K562 (cell line): Measurements from ENCODE around the gene ELOVL2. TPM values are rescaled to one million over a fixed set of nuclear protein-coding genes. Genes with fewer than 3 reads are reported as not detected.

ENCODE experiments used
- ATAC-seq: fragments of 200-7000 bp; cut with Tn5 transposase; 3 replicates; pipeline ENCODE4 v1.9.1; 2020; ENCODE audit warnings: moderate library complexity
- BruUV-seq: library from RNA; stranded (reverse); fragments of 400-500 nt; replicated peaks from 2 replicates; lab custom pipeline; 2021; lab: Mats Ljungman, UMichigan
- CTCF ChIA-PET: fragments of 300-600 bp; formaldehyde crosslinking; extraction: SDS; loops from one replicate; lab custom pipeline; 2021; ENCODE audit warnings: low intra/inter-chr PET ratio; lab: Yijun Ruan, JAX
- POLR2A ChIA-PET: fragments of 300-600, 350-650 bp; sonication (Branson Sonifier 250); formaldehyde crosslinking; extraction: SDS; loops from one replicate; lab custom pipeline; 2021; ENCODE audit warnings: antibody characterized with exemption, inconsistent platforms; lab: Yijun Ruan, JAX
- DNase-seq, 4 experiments: peaks; one replicate each; pipeline versions ENCODE4 v3.0.0 to v3.0.0-alpha.2; 2011 to 2018; ENCODE audit warnings: low spot score in 3 of 4, mixed read lengths in 3 of 4; ENCODE audit errors: extremely low read depth in 1 of 4
- FAIRE-seq: peaks from 2 replicates; lab custom pipeline; 2011; peaks lifted over from hg19 to GRCh38; lab: Jason Lieb, UNC
- H2AFZ ChIP-seq: 2 replicates; pipeline ENCODE4 v1.6.0; 2011; ENCODE audit warnings: low read depth, low read length, control low read depth, inconsistent platforms
- H3K27ac ChIP-seq: fragments of 200-600 bp; 3 replicates; pipeline ENCODE4 v1.8.0; 2011; ENCODE audit warnings: low read depth, mild to moderate bottlenecking, control low read depth, inconsistent platforms, low read length, moderate library complexity, mixed read lengths; ENCODE audit errors: extremely low read depth
- H3K27me3 ChIP-seq, 2 experiments: fragments of 300-600 bp in 1 of 2; 2 replicates in 1 of 2; 3 replicates in 1 of 2; pipeline versions ENCODE4 v1.6.0 to v1.8.0; 2011; ENCODE audit warnings: inconsistent platforms in 2 of 2, low read length in 2 of 2, mild to moderate bottlenecking in 1 of 2, mixed read lengths in 1 of 2, moderate library complexity in 1 of 2; ENCODE audit not compliant: control insufficient read depth in 2 of 2, insufficient read depth in 2 of 2
- H3K36me3 ChIP-seq: fragments of 300-600 bp; 3 replicates; pipeline ENCODE4 v1.8.0; 2011; ENCODE audit warnings: mild to moderate bottlenecking, low read length, inconsistent platforms; ENCODE audit not compliant: control insufficient read depth, insufficient read depth
- H3K4me1 ChIP-seq, 2 experiments: fragments of 200-600 bp in 1 of 2; replicated peaks in 1 of 2; 2 replicates in 1 of 2; 3 replicates in 1 of 2; pipeline versions ENCODE4 v1.5.1 to v1.8.0; 2011; ENCODE audit warnings: inconsistent platforms in 2 of 2, low read length in 2 of 2, mild to moderate bottlenecking in 1 of 2, mixed read lengths in 1 of 2, moderate library complexity in 1 of 2; ENCODE audit not compliant: control insufficient read depth in 2 of 2, insufficient read depth in 2 of 2
- H3K4me2 ChIP-seq: 2 replicates; pipeline ENCODE4 v1.6.1; 2011; ENCODE audit warnings: low read length, control low read depth, inconsistent platforms, mixed read lengths; ENCODE audit not compliant: insufficient read depth
- H3K4me3 ChIP-seq: fragments of 200-600 bp; sonication (generic), shearing (Covaris generic); 2 replicates; pipeline ENCODE4 v1.5.1; 2016; ENCODE audit warnings: control low read depth, inconsistent platforms
- H3K79me2 ChIP-seq: fragments of 200-600 bp; 3 replicates; pipeline ENCODE4 v1.8.0; 2011; ENCODE audit warnings: low read length, inconsistent platforms; ENCODE audit not compliant: control insufficient read depth, insufficient read depth
- H3K9ac ChIP-seq, 2 experiments: 2 replicates each; pipeline versions ENCODE4 v1.6.0 to v1.6.1; 2011; ENCODE audit warnings: low read depth in 2 of 2, low read length in 2 of 2, control low read depth in 1 of 2, inconsistent platforms in 1 of 2, mild to moderate bottlenecking in 1 of 2, mixed read lengths in 1 of 2; ENCODE audit not compliant: insufficient read depth in 1 of 2
- H3K9me1 ChIP-seq: one replicate; pipeline ENCODE4 v1.6.0; 2011; ENCODE audit warnings: inconsistent platforms, mild to moderate bottlenecking, low read length, moderate library complexity; ENCODE audit not compliant: control insufficient read depth, insufficient read depth
- H3K9me3 ChIP-seq: replicated peaks from 2 replicates; pipeline ENCODE4 v1.5.1; 2011; ENCODE audit warnings: low read depth, low read length, inconsistent platforms; ENCODE audit not compliant: control insufficient read depth, insufficient read depth
- H4K20me1 ChIP-seq: replicated peaks from 2 replicates; pipeline ENCODE4 v1.6.1; 2011; ENCODE audit warnings: low read length, inconsistent platforms, mixed read lengths; ENCODE audit not compliant: control insufficient read depth, insufficient read depth
- CBX2 ChIP-seq: fragments of 200-600 bp; sonication (generic); IDR thresholded peaks from one replicate; pipeline ENCODE4 v1.6.1; 2012; ENCODE audit warnings: mild to moderate bottlenecking, low read length, inconsistent platforms; ENCODE audit not compliant: insufficient read depth, poor library complexity, severe bottlenecking
- CEBPG ChIP-seq, 3 experiments: fragments of 200-800 bp in 1 of 3; sonication (Bioruptor generic) in 1 of 3; sonication (generic) in 1 of 3; formaldehyde crosslinking in 1 of 3; IDR thresholded peaks in 2 of 3; conservative IDR thresholded peaks in 1 of 3; 2 replicates each; pipeline versions ENCODE4 v1.6.1 to v1.8.0; 2016 to 2022; ENCODE audit warnings: missing compliant biosample characterization in 2 of 3, missing genetic modification characterization in 2 of 3, mild to moderate bottlenecking in 1 of 3, missing genetic modification reagents in 1 of 3
- RBM25 ChIP-seq: fragments of 200-400 bp; formaldehyde crosslinking; IDR thresholded peaks from 2 replicates; pipeline ENCODE4 v1.6.1; 2018; ENCODE audit warnings: low read length, low read depth, moderate library complexity; ENCODE audit not compliant: severe bottlenecking
- WGBS: fragments of 100-300 bp; shearing (Covaris generic); methylation state at CpG from one replicate; pipeline ENCODE4 v1.1.6; 2016; ENCODE audit warnings: low coverage, mixed read lengths; ENCODE audit not compliant: insufficient coverage; ENCODE audit errors: missing lambda C conversion rate; 5-methylcytosine and 5-hydroxymethylcytosine counted together
- in situ Hi-C: fragments of 300-500 bp; cut with MboI; formaldehyde crosslinking; loops from 4 replicates; pipeline ENCODE4 v1.15.0; 2018; ENCODE audit warnings: inconsistent platforms, mixed read lengths
- intact Hi-C: fragments of 100-400 bp; cut with micrococcal nuclease; formaldehyde crosslinking; loops from 2 replicates; pipeline ENCODE4 v1.14.2; 2022
- polyA plus RNA-seq, 8 experiments: library from polyadenylated mRNA; depleted of rRNA in 4 of 8; stranded (reverse) in 5 of 8; unstranded in 3 of 8; fragments of >200 nt; fragmentation: Nextera tagmentation in 2 of 8; fragmentation: Illumina TruSeq in 1 of 8; extraction: Ambion mirVana in 2 of 8; extraction: Trizol in 1 of 8; gene quantifications; 2 replicates each; pipeline versions ENCODE4 v1.2.1 to v1.2.3, GENCODE V29; 2011 to 2014; ENCODE audit warnings: inconsistent platforms in 1 of 8, missing spikeins in 1 of 8
- total RNA-seq, 7 experiments: library from RNA; depleted of rRNA in 6 of 7; stranded (reverse); fragments of >200 nt in 6 of 7; fragmentation: Illumina TruSeq in 2 of 7; extraction: Trizol in 2 of 7; gene quantifications; 2 replicates each; pipeline versions ENCODE4 v1.2.1 to v1.2.3, GENCODE V29; 2011 to 2021; ENCODE audit warnings: low replicate concordance in 1 of 7

ELOVL2 gene
- total and polyA plus RNA-seq, 9 of the 15 experiments (the other 6 are each of a cell fraction or from before 2014, with no cell fraction given) = 0.05 to 0.96 (median 0.31) TPM

- no peak overlapping the region for H3K27ac ChIP-seq
- TF ChIP-seq CEBPG (CRISPR knock-in tag; IDR thresholded peaks at IDR 0.05) = no peak
- TF ChIP-seq CEBPG (tag; conservative IDR thresholded peaks at IDR 0.05 in 1 of 2, IDR thresholded peaks at IDR 0.05 in 1 of 2) = peak in 1 of 2 experiments; percentile 35; a peak in 1 of 4 replicates
- TF ChIP-seq RBM25 = no peak
- TF ChIP-seq CBX2 = peak; percentile 43
- ChIA-PET CTCF (interaction anchor here (0.7 kb wide), 1 partner anchor 446 kb away, joined by 3 read pairs; no protein-coding TSS in a partner anchor), POLR2A (interaction anchor here (0.5 to 1.1 kb wide), 4 partner anchors 9 to 528 kb away, joined by 3 to 4 read pairs (median 4); no protein-coding TSS in a partner anchor)
- H3K36me3 ChIP-seq = no peaks in the 10 kb centered on the region
- H3K4me1 ChIP-seq = peaks cover 0 to 18% of the 10 kb centered on the region in 2 experiments; a peak in 2 of 5 replicates
- H3K9me1 ChIP-seq = no peaks in the 10 kb centered on the region
- BruUV-seq = no TSS peak
- H3K79me2 ChIP-seq = no peaks in the 10 kb centered on the region
- intact Hi-C loops (no loop called here), in situ Hi-C loops (no loop called here)
- 3% methylated on average over 10 of the region's 10 CpGs for WGBS
- peaks cover 27 to 33% of the 10 kb centered on the region in 2 experiments for H3K27me3 ChIP-seq
- no peak overlapping the region for H3K9ac ChIP-seq
- no peaks in the 10 kb centered on the region for H4K20me1 ChIP-seq
- no peak overlapping the region for H3K4me2 ChIP-seq
- DNase-seq (no peak), ATAC-seq (no peak), FAIRE-seq (no peak)
- no peak overlapping the region for H2AFZ ChIP-seq
- H3K9me3 ChIP-seq = 0 out of 2 replicates have a peak, but pooled peaks cover 2% of the 10 kb centered on the region
- H3K4me3 ChIP-seq = no peak overlapping the region
Measured at GRCh38 chr6:11042025-11042749, 1.9 kb downstream of the ELOVL2 start.
